Stimulated activated CD8-positive, alpha-beta memory T cell treated with anti-CD3 and anti-CD28 coated beads, Interleukin-12 subunit alpha, Interleukin-12 subunit beta, amount 100 ng/mL, for 4 hours (primary cell): ENCODE results near the gene DYNC1I1.

Experiments
- DNase-seq: peaks from one replicate; pipeline ENCODE4 v3.0.0-alpha.2; 2020; ENCODE audit warnings: low read depth

The DYNC1I1 gene

GRCh38 chr7:96144260-96144526, 371.8 kb downstream of the DYNC1I1 start:
- DNase-seq = no peak
